B cell (primary cell): Measurements from ENCODE around the gene LIN52. TPM values are rescaled to one million over a fixed set of nuclear protein-coding genes. Genes with fewer than 3 reads are reported as not detected.

Source experiments
- ATAC-seq: fragments of 200-7000 bp; cut with Tn5 transposase; one replicate; pipeline ENCODE4 v1.10.0; 2021; ENCODE audit warnings: low read depth, mild to moderate bottlenecking, moderate number of reproducible peaks, moderate library complexity
- CTCF ChIA-PET: fragments of 350-600 bp; sonication (Branson Sonifier 250); formaldehyde crosslinking; loops from one replicate; lab custom pipeline; 2021; ENCODE audit warnings: antibody characterized with exemption, inconsistent platforms; lab: Charles Lee
- POLR2A ChIA-PET: fragments of 350-600 bp; sonication (Branson Sonifier 250); formaldehyde crosslinking; loops from one replicate; lab custom pipeline; 2021; ENCODE audit warnings: antibody characterized with exemption; lab: Charles Lee
- DNase-seq: peaks from one replicate; pipeline ENCODE4 v3.0.0; 2013
- H2AFZ ChIP-seq: 2 replicates; pipeline ENCODE4 v1.6.1; 2012; ENCODE audit warnings: mild to moderate bottlenecking, low read depth, low read length; ENCODE audit not compliant: insufficient read depth, poor library complexity, severe bottlenecking
- H3K27ac ChIP-seq, 2 donors: 1 replicate in 1 of 2; 2 replicates in 1 of 2; pipeline ENCODE4 v1.5.1; 2012 to 2013; ENCODE audit warnings: low read length in 2 of 2, mild to moderate bottlenecking in 2 of 2, moderate library complexity in 1 of 2
- H3K27me3 ChIP-seq, 4 experiments: fragments of 200-600 bp in 1 of 4; sonication (generic) in 1 of 4; replicated peaks in 1 of 4; 1 replicate in 2 of 4; 2 replicates in 2 of 4; pipeline versions ENCODE4 v1.6.1 to v1.7.0; 2013 to 2016; ENCODE audit warnings: low read length in 3 of 4, mild to moderate bottlenecking in 2 of 4, mixed read lengths in 1 of 4, moderate library complexity in 1 of 4; ENCODE audit not compliant: insufficient read depth in 4 of 4, control insufficient read depth in 3 of 4; ENCODE audit errors: control extremely low read depth in 1 of 4
- H3K36me3 ChIP-seq, 2 experiments: replicated peaks in 1 of 2; 1 replicate in 1 of 2; 2 replicates in 1 of 2; pipeline versions ENCODE4 v1.6.1 to v1.7.1; 2013; ENCODE audit warnings: low read length in 1 of 2; ENCODE audit not compliant: insufficient read depth in 2 of 2, control insufficient read depth in 1 of 2; ENCODE audit errors: control extremely low read depth in 1 of 2, extremely low read depth in 1 of 2
- H3K4me1 ChIP-seq, 2 donors: fragments of 200-600 bp in 1 of 2; sonication (generic) in 1 of 2; 1 replicate in 1 of 2; 2 replicates in 1 of 2; pipeline versions ENCODE4 v1.5.1 to v1.6.1; 2013 to 2017; ENCODE audit warnings: low read length in 2 of 2; ENCODE audit not compliant: control insufficient read depth in 2 of 2, insufficient read depth in 2 of 2
- H3K4me2 ChIP-seq: replicated peaks from 2 replicates; pipeline ENCODE3; 2012; ENCODE audit warnings: mild to moderate bottlenecking, low read depth, low read length; ENCODE audit not compliant: poor library complexity, severe bottlenecking
- H3K4me3 ChIP-seq, 5 experiments: fragments of 200-600 bp in 1 of 5; sonication (generic) in 1 of 5; 1 replicate in 3 of 5; 2 replicates in 2 of 5; pipeline versions ENCODE4 v1.5.1 to v1.7.0; 2011 to 2016; ENCODE audit warnings: low read length in 4 of 5, mild to moderate bottlenecking in 4 of 5, low read depth in 2 of 5, control low read depth in 1 of 5, moderate library complexity in 1 of 5; ENCODE audit not compliant: insufficient read depth in 1 of 5; ENCODE audit errors: control extremely low read depth in 1 of 5, extremely low read depth in 1 of 5
- H3K79me2 ChIP-seq: fragments of 200-600 bp; sonication (generic); one replicate; pipeline ENCODE4 v1.6.0; 2016; ENCODE audit warnings: low read length; ENCODE audit not compliant: control insufficient read depth, insufficient read depth
- H3K9ac ChIP-seq: fragments of 200-600 bp; sonication (generic); 2 replicates; pipeline ENCODE4 v1.6.1; 2017; ENCODE audit warnings: mild to moderate bottlenecking, low read length, moderate library complexity
- H3K9me3 ChIP-seq, 3 donors: one replicate each; pipeline versions ENCODE4 v1.6.1 to v1.7.1; 2013; ENCODE audit warnings: low read length in 2 of 3; ENCODE audit not compliant: control insufficient read depth in 2 of 3, insufficient read depth in 1 of 3; ENCODE audit errors: control extremely low read depth in 1 of 3
- H4K20me1 ChIP-seq: 2 replicates; pipeline ENCODE4 v1.6.0; 2012; ENCODE audit warnings: mild to moderate bottlenecking, low read length; ENCODE audit not compliant: insufficient read depth, control insufficient read depth, poor library complexity, severe bottlenecking
- H3K27ac Mint-ChIP-seq: one replicate; pipeline ENCODE4 v1.8.0; 2021; ENCODE audit warnings: mixed read lengths
- H3K27me3 Mint-ChIP-seq: one replicate; pipeline ENCODE4 v1.8.0; 2021; ENCODE audit warnings: mixed read lengths
- H3K4me1 Mint-ChIP-seq: one replicate; pipeline ENCODE4 v1.8.0; 2021; ENCODE audit warnings: mixed read lengths
- H3K4me3 Mint-ChIP-seq: one replicate; pipeline ENCODE4 v1.8.0; 2021; ENCODE audit warnings: mixed read lengths
- H3K9me3 Mint-ChIP-seq: one replicate; pipeline ENCODE4 v1.8.0; 2022; ENCODE audit warnings: mixed read lengths; ENCODE audit not compliant: insufficient read depth
- EZH2 ChIP-seq: IDR thresholded peaks from 2 replicates; pipeline ENCODE4 v1.6.1; 2012; ENCODE audit warnings: borderline replicate concordance, low read depth, mild to moderate bottlenecking, moderate library complexity, low read length; ENCODE audit not compliant: insufficient read depth, poor library complexity, severe bottlenecking
- WGBS: methylation state at CpG from one replicate; pipeline ENCODE4 v1.1.5; 2013; ENCODE audit warnings: missing lambda C conversion rate; ENCODE audit not compliant: insufficient coverage; 5-methylcytosine and 5-hydroxymethylcytosine counted together
- intact Hi-C: fragments of 100-400 bp; cut with micrococcal nuclease; formaldehyde crosslinking; loops from one replicate; pipeline ENCODE4 v1.10.0; 2022
- polyA plus RNA-seq: library from polyadenylated mRNA; depleted of rRNA; stranded (reverse); fragments of >200 nt; gene quantifications from 2 replicates; pipeline ENCODE4 v1.2.3, GENCODE V29; 2012
- total RNA-seq, 2 donors: library from RNA; stranded (reverse); fragments of 120-200 nt in 1 of 2; gene quantifications; 1 replicate in 1 of 2; 2 replicates in 1 of 2; pipeline versions ENCODE4 v1.2.3 to v1.2.4, GENCODE V29; 2013 to 2022
- TF ChIP-seq, protein P1 (sequence below): fragments of 200-600 bp; IDR thresholded peaks from one replicate; pipeline ENCODE4 v1.8.0; 2022; ENCODE audit warnings: antibody characterized with exemption, mild to moderate bottlenecking

Gene LIN52
- total and polyA plus RNA-seq, 2 donors (not counting 1 experiment from before 2014, with no cell fraction given), result 3.9 to 13.1 TPM

DNA sequence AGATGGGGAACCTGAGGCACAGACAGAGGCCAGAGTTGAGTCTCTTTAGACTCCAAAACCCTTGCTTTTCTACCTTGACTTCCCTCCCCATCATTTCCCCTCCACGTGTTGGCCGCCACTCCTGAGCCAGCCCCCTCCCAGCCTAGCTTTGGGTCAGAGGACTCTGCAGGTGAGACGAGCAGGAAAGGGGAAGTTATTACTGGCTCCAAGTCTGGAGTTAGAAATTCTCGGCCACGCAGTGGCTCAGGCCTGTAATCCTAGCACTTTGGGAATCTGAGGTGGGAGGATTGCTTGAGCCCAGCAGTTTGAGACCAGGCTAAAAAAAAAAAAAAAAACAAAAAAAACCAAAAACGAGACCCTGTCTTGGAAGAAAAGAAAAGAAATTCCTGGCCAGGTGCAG, 163.3 kb downstream of the LIN52 start:
- POLR2A ChIA-PET, result interaction anchor here (0.8 kb wide), 1 partner anchor 141 kb away, joined by 4 read pairs; no protein-coding TSS in a partner anchor
- Mint-ChIP-seq H3K4me3 (no peak overlapping the region), H3K4me1 (peaks cover 8% of the 10 kb centered on the region), H3K27me3 (peaks cover 64% of the 10 kb centered on the region), H3K27ac (no peak overlapping the region), H3K9me3 (no peaks in the 10 kb centered on the region)
- no peaks in the 10 kb centered on the region for H3K9me3 ChIP-seq
- H3K9ac ChIP-seq, result no peak overlapping the region
- H3K4me2 ChIP-seq, result no peak overlapping the region
- peaks cover 6 to 7% of the 10 kb centered on the region in 2 donors for H3K4me1 ChIP-seq
- no peak for ATAC-seq
- H2AFZ ChIP-seq, result no peak overlapping the region
- CTCF ChIA-PET, result no interaction called here
- H3K27me3 ChIP-seq, result peaks cover 2 to 57% (median 25%) of the 10 kb centered on the region in 4 experiments
- no peak for TF ChIP-seq EZH2
- TF ChIP-seq, protein P1, sequence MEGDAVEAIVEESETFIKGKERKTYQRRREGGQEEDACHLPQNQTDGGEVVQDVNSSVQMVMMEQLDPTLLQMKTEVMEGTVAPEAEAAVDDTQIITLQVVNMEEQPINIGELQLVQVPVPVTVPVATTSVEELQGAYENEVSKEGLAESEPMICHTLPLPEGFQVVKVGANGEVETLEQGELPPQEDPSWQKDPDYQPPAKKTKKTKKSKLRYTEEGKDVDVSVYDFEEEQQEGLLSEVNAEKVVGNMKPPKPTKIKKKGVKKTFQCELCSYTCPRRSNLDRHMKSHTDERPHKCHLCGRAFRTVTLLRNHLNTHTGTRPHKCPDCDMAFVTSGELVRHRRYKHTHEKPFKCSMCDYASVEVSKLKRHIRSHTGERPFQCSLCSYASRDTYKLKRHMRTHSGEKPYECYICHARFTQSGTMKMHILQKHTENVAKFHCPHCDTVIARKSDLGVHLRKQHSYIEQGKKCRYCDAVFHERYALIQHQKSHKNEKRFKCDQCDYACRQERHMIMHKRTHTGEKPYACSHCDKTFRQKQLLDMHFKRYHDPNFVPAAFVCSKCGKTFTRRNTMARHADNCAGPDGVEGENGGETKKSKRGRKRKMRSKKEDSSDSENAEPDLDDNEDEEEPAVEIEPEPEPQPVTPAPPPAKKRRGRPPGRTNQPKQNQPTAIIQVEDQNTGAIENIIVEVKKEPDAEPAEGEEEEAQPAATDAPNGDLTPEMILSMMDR, result no peak
- 0% methylated on average over 1 of the region's 6 CpGs for WGBS
- DNase-seq, result no peak
- H3K79me2 ChIP-seq, result no peaks in the 10 kb centered on the region
- H3K4me3 ChIP-seq, result no peak overlapping the region
- H4K20me1 ChIP-seq, result no peaks in the 10 kb centered on the region
- no peaks in the 10 kb centered on the region for H3K36me3 ChIP-seq
- no peak overlapping the region for H3K27ac ChIP-seq
- intact Hi-C loops, result no loop called here

DNA sequence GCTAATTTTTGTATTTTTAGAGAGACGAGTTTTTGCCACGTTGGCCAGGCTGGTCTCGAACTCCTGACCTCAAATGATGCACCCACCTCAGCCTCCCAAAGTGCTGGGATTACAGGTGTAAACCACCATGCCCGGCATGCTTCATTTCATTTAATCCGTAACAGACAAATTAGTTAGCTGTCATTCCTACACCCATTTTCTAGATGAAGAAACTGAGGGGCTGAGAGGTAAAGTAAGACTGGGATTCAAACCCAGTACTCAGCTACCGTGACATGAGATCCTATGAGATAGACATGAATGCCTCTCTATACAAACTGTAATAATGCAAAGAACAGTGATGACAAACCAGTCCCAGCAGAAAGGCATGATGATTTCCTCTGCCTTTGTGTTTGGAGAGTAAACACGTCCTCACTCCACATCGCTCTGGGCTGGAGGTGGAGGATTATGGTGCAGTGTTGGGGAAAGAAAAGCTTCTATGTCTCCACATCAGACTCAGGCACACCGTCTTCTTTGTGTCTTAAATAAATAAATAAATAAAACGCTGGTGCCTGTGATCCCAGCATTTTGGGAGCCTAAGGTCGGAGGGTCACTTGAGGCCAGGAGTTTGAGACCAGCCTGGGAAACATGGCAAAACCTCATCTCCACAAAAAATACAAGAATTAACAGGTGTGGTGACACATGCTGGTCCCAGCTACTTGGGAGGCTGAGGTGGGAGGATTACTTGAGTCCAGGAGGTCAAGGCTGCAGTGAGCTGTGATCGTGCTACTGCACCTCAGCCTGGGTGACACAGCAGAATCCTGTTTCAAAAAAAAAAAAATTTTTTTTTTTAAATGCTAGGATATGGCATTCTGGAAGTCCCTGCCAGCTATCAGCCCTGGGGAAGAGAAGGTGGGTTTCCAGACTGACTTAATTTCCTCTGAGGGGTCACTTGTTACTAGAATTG, 164.9 kb downstream of the LIN52 start:
- no peak for ATAC-seq
- POLR2A ChIA-PET, result no interaction called here
- Histone ChIP-seq H2AFZ (no peak overlapping the region), H3K27me3 (peaks cover 0 to 42% (median 13%) of the 10 kb centered on the region in 4 experiments), H3K9ac (no peak overlapping the region), H3K4me2 (no peak overlapping the region), H3K27ac (no peak overlapping the region), H3K9me3 (no peaks in the 10 kb centered on the region), H3K79me2 (no peaks in the 10 kb centered on the region), H4K20me1 (no peaks in the 10 kb centered on the region), H3K4me1 (peaks cover 6 to 7% of the 10 kb centered on the region in 2 donors), H3K4me3 (no peak overlapping the region), H3K36me3 (no peaks in the 10 kb centered on the region)
- H3K4me3 Mint-ChIP-seq, result no peak overlapping the region
- no peak for TF ChIP-seq EZH2
- TF ChIP-seq, protein P1, result no peak
- no peak overlapping the region for H3K27ac Mint-ChIP-seq
- DNase-seq, result no peak
- CTCF ChIA-PET, result interaction anchor here (0.7 to 1.7 kb wide), 5 partner anchors 9 to 139 kb away, joined by 3 to 8 read pairs (median 4); no protein-coding TSS in a partner anchor
- H3K9me3 Mint-ChIP-seq, result no peaks in the 10 kb centered on the region
- intact Hi-C loops, result no loop called here
- peaks cover 8% of the 10 kb centered on the region for H3K4me1 Mint-ChIP-seq
- 60% methylated on average over 3 of the region's 12 CpGs for WGBS
- H3K27me3 Mint-ChIP-seq, result peaks cover 50% of the 10 kb centered on the region
